T-helper 1 cell treated with Interleukin-12 subunit alpha and Interleukin-12 subunit beta and Interleukin-4 antibody, amounts not matched to agents 30 ng/mL and 1 ng/mL, for 36 hours (primary cell): ENCODE data around the gene MARK4. TPM values are rescaled to one million over a fixed set of nuclear protein-coding genes. Genes with fewer than 3 reads are reported as not detected.
"Not testable (repeated sequence)": the region's sequence is repeated elsewhere in the genome, so short reads cannot be mapped to it uniquely, and the experiment has no call there.

Experiments used
- intact Hi-C: fragments of 100-400 bp; cut with micrococcal nuclease; formaldehyde crosslinking; loops from one replicate; pipeline ENCODE4 v1.15.1; 2024
- total RNA-seq: library from RNA; stranded (reverse); gene quantifications from 2 replicates; pipeline ENCODE4 v1.2.3, GENCODE V29; 2022

MARK4 gene
- 25.8 and 29.4 TPM in 2 replicates for total RNA-seq

DNA sequence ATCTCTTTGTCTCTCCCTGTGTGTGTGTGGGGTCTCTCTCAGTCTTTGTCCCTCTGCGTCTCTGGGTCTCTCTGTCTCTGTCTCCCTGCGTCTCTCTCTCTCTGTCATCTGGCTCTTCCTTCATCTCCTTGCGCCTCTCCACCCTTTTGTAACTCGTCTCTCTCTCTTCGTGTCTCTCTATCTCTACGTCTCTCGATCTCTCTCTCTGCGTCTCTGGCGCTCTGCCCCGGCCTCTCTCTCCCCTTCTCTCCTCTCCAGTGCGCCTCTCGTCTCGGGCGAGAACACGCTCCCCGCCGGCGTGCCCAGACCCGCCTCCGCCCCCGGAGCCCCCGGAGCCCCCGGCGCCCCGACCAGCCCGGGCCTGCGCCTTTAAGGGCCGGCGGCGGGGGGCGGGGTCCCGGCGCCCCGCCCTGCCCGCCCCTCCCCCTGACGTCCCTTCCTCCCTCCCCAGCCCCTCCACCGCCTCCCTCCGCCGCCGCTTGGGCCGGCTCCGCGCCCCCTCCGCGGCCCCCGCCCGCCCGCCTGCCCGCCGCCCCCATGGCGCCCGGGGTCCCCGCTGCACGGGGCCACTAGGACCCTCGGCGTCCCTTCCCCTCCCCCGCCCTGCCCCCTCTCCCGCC is at the start of gene MARK4:
TSS of gene MARK4 (plus strand) at position 440 of the 620 bp plus-strand sequence. CDS start 318 bp downstream, outside the sequence.
- intact Hi-C loops: loop anchor here (1.0 to 5.0 kb wide), 8 partner anchors 73 to 466 kb away; partner anchors contain the start of genes BLOC1S3, CLASRP, POLR1G and TRAPPC6A

DNA sequence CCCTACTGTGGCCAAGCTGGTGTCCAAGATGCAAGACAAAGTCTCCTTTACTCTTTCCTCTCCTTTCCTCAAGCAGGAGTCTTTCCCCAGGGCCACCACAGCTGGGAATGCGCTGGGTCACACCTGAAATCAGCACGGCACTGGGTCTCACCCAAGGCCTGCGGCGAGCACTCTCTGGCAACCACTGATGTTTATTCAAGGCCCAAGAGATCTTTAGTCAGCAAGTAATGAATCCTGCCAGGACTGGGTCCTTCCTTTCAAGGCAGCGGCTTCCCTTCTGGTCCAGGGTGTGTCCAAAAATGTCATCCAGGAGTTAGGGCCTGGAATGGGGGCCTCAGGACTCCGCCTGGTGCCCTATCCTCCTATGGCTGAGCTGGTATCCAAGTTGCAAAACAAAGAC is 48.4 kb upstream of the MARK4 start:
- intact Hi-C loops: no loop called here

DNA sequence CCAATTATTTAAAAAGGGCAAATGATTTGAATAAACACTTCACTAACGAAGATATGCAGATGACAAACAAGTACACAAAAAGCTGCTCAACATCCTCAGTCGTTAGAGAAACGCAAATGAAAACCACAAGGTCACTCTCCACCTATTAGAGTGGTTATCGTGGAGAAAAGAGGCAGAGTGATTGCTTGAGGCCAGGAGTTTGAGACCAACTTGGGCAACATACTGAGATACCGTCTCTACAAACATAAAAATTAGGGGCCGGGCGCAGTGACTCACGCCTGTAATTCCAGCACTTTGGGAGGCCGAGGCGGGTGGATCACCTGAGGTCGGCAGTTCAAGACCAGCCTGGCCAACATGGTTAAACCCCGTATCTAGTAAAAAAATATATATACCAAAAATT is 45.3 kb upstream of the MARK4 start:
- intact Hi-C loops: no loop called here

GRCh38 chr19:45206328-45206727 is 44.7 kb upstream of the MARK4 start:
- intact Hi-C loops: no loop called here

DNA sequence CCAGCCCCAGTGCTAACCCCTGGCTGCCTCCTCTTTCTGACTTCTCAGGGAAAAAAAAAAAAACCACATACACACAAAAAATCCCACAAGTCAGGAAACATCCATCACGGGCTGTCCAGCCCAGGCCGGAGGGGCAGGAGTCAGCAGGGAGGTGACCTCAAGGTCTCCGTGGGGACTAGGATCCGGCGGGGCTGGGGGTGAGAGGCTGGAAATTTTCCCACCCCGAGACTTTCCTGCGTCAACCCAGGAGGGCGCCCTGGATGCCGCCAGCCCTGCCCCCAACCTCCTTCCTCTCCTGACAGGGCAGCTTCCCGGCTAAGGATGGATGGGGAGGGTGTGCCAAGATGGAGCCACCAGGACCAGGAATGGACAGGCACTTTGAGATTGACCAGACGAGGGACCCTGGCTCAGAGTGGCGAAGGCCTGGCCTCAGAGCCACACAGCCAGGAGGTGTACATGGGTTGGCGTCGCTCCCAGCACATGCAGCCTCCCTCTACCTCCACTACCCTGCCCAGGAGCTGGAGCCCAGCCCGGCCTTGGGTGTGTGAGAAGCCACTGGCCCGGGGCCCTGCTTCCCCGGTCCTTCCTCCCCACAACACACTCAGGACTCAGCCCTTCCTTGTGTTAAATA is 39.2 kb upstream of the MARK4 start:
- intact Hi-C loops: no loop called here

DNA sequence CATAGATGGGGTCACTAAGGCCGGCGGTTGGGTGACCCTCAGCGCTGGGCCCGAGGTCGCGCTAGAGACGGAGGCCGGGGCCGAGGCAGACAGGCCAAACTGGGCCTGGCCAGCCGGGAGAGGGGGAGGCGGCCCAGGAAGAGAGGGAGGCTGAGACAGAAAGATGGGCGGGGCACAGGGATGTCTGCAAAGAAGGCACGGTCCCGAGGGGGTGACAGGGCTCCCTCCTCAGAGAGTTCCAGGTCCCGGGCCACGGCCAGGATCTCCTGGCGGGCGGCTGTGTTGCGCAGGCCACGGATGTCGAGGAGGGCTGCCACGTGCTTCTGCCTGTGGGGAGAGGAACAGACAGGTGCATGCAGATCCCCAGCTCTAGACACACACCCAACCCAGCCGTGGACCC is 38.0 kb upstream of the MARK4 start:
- intact Hi-C loops: no loop called here

DNA sequence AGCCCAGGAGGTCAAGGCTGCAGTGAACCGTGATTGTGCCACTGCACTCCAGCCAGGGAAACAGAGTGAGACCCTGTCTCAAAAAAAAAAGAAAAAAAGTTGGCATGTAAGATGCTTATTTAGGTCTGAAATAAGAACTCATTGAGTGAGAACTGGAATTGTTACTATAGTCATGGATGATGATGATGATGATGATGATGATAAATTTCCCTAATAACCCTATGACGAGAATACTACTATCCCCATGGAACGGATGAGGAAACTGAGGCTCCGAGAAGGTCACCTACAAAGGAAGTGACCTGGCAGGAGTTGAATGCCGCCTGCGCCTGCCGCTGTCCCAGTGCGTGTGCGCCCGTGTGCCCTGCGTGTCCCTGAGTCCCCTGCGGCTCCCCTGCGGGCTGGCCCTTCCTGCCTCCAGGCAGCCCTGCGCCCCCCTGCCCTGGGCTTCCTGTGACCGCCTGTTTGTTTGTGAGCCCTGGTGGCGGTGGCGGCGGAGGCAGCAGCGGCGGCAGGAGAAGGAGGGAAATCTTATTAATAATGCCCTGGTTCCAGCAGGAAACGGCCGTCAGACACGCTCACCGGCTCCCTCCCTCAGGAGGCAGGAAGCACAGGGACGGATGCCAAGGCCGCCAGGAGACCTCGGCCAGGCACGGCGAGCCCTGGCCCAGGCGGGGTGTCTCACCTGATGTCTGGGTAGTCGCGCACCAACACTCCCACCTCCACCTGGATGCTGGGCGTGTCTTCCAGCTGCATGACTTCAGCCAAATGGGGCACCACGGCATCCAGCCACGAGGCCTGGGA is 35.5 kb upstream of the MARK4 start:
- intact Hi-C loops: no loop called here

GRCh38 chr19:45216667-45217066 is 34.4 kb upstream of the MARK4 start:
- intact Hi-C loops: no loop called here

GRCh38 chr19:45217193-45217956 is 33.7 kb upstream of the MARK4 start:
- intact Hi-C loops: no loop called here

- intact Hi-C loops: no loop called here
Measured at GRCh38 chr19:45217957-45218334, 33.1 kb upstream of the MARK4 start.

- intact Hi-C loops: no loop called here
Measured at GRCh38 chr19:45218426-45218825, 32.6 kb upstream of the MARK4 start.

DNA sequence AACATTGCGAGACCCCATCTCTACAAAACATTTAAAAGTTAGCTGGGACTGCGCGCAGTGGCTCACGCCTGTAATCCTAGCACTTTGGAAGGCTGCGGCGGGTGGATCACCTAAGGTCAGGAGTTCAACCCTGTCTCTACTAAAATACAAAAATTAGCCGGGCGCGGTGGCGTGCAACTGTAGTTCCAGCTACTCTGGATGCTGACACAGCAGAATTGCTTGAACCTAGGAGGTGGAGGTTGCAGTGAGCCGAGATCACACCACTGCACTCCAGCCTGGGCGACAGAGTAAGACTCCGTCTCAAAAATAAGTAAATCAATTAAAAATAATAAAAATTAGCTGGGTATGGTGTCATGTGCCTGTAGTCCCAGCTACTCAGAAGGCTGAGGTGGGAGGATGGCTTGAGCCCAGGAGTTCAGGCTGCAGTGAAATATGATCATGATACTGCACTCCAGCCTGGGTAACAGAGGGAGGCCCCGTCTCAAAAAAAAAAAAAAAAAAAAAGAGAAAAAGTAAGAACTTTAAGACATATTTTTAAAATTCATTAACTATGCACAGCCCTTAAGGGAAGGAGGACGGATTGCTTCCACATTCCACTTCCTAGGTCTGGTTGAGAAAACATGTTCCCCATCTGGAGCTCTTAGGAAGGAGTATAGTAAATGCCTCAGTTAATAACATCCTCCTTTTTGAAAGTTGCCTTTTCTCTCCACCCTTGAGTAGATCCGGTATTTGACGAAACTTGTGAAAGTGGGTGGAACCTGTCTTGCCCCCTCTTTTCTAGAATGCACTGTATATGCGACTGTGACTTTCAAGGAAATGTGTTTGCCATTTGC is 31.9 kb upstream of the MARK4 start:
- intact Hi-C loops: no loop called here

DNA sequence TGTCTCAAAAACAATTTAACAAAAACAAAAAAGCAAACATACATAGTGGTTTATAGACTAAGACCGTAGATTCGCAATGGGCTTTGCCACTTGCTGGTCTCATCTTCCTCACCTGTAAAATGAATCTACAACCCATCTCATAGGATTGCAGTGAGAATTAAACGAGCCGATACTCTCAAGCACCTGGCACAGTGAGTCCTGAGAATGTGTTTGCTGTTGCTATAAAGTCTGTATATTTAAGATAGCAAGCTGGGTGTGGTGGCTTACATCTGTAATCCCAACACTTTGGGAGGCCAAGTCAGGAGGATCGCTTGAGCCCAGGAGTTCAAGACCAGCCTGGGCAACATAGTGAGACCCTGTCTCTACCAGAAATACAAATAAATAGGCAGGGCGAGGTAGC is 28.3 kb upstream of the MARK4 start:
- intact Hi-C loops: no loop called here

- intact Hi-C loops: no loop called here
Measured at GRCh38 chr19:45223879-45224278, 27.2 kb upstream of the MARK4 start.

DNA sequence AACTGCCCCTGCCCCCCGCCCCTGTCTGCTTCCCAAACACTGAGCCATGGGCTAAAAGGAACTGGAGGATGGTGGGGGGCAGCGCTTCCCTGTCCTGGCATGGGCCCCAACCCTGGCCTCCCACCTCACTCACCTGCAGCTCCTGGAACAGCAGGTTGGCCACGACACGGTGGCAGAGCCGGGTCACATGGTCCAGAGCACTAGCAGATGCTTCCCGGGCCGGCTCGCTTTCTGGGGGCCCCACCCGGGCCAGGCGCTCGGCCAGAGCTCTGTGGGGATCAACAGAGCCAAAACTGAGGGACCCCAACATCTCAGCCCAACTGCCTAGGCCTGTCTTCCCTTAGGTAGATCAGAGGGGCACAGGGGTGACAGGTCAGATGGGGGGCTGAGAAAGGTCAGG is 26.4 kb upstream of the MARK4 start:
- intact Hi-C loops: no loop called here

GRCh38 chr19:45229056-45229455 is 22.0 kb upstream of the MARK4 start:
- intact Hi-C loops: not testable (repeated sequence)

- intact Hi-C loops: no loop called here
Measured at GRCh38 chr19:45231891-45232290, 19.2 kb upstream of the MARK4 start.

GRCh38 chr19:45234089-45234869 is 16.8 kb upstream of the MARK4 start:
- intact Hi-C loops: no loop called here

GRCh38 chr19:45235485-45235884 is 15.6 kb upstream of the MARK4 start:
- intact Hi-C loops: no loop called here

DNA sequence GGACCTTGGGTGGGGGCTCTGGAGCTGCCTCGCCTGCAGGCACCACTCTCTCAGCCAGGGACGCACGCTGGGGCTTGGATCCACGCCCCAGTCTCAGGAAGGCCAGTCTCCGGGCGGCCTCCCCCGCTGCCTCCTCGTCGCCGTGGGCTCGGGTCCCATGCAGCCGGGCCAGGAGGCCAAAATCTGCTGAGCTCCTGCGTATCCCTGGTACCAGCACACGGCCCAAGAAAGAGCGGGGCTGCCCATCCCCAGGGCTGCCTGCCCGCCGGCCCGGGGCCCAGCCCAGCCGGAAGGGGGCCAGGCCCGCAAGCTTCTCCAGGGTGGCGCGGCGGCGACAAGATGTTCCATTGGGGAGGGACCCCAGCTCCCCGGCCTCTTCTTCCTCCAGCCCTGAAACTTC is 12.5 kb upstream of the MARK4 start:
- intact Hi-C loops: no loop called here
